K562 treated with DMSO at 1 percent for 24 hours (cell line): Measurements from ENCODE around the gene MSANTD2. TPM values are rescaled to one million over a fixed set of nuclear protein-coding genes. Genes with fewer than 3 reads are reported as not detected.

Experiments used
- total RNA-seq: library from RNA; unstranded; fragments of 300-600 nt; gene quantifications from 2 replicates; pipeline ENCODE4 v1.2.3, GENCODE V29; 2022; ENCODE audit warnings: low read depth; ENCODE audit not compliant: insufficient read depth

MSANTD2 gene
- total RNA-seq = 3.2 and 4.7 TPM in 2 replicates

GRCh38 chr11:124800226-124800929 lies at the start of gene MSANTD2:
Gene MSANTD2 (minus strand): TSS chr11:124800406. CDS start chr11:124800380, 26 bp downstream.

DNA sequence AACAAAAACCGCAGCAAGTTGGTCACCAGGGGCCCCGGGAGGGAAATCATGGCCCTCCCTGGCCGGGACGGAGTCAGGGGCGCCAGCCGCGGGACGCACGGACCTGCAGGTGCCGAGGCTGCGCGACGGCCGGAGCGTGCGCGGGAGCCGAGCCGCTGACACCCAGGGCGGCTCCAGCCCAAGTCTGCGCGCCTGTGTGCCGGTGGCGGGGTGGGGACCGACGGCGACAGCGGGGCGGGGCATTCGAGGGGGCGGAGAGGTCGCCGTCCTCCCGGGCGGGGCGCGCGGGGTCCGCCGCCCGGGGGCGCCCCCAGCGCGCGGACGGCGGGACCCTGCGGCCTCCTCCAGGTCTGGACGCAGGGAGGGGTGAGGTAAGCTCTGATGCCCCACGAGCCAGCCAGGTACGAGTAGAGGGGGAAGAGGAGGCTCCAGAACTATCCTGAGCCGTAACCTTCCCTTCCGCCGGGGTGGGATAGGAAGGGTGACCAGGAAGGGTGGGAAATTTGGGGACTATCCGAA lies 38.0 kb downstream of the MSANTD2 start, which contains the start of gene ESAM:
Gene ESAM, minus strand, starts transcription at position 186 of the 519 bp plus-strand sequence. Its CDS starts 136 bp downstream, at position 50.

DNA sequence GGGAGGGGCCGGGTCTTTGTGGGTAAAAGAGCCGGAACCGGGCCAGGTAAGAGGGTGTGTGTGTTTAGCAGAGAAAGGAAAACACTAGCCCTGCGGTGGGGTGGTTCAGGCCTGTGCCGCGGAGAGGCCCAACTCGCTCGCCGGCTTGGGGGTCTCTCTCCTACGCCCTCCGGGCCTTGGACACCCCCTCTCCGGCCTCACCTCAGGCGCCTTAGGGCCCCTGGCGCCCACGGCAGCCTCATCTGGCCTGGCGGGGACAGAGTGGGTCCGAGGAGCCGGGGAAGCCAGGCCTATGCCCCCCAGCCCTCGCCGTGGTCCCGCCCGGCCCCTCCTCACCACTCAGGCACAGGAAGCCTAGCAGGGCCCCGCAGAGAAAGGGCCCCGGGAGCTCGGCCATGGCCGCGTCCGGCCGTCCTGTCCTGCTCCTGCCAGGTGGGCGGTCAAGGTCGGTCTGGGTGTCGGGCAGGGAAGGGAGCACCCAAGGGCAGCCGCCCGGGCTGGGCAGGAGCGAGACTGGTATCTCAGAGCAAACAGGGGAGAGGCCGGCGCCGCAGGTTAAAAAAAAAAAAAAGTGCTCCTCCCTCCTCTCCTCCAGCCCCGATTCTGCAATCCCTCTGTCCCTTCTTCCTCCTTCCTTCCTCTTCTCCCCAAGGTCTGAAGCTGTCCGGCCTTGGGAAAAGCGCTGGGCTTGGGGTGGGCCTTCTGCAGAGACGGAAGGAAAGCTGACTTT lies 48.3 kb downstream of the MSANTD2 start, which contains the start of gene VSIG2:
Gene VSIG2, minus strand, starts transcription at position 515 of the 730 bp plus-strand sequence. Its CDS starts 118 bp downstream, at position 397.

DNA sequence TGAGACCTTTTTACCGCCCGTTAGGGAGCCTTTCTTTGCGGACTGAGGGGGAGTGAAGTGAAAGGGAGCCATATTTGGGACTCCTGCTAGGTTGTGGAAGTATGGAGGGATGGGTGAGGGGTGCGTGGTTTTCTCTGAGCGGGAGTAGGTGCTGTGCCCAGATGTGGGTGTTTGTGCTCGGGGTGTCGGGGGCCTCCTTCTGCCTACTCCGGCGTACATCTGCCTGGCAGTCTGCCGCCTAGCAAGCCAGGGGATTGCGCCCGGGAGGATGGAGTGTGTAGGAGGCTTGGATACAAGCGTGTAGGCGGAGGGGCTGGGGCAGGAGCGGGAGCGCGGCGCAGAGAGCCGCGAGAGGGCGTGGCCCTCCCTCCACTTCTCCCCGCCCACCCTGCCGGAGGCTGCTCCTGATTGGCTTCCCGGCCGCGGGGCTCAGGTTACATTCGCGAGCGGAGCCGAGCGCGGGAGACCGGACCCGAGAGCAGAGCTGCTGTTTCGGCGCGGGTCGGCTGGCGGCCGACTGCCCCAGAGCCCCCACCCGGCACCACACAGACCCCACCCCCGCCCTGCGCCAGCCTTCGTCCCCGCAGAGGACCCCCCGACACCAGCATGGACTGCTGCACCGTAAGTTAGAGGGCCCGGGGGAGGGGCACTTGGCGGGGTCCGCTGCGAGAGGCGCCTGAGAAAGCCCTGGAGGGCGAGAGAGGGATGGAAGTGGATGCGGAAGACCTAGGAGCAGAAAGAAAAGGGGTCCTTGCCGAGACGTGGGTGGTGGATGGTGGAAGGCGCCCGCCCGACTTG lies 60.5 kb downstream of the MSANTD2 start, which contains the start of gene NRGN:
Gene NRGN, plus strand, starts transcription at position 464 of the 798 bp plus-strand sequence. Its CDS starts 143 bp downstream, at position 607.

Other genes starting within 250 kb of the MSANTD2 start
- gene OR8A1, start 230.4 kb downstream of the MSANTD2 start, total RNA-seq = 0.25 and 0.31 TPM in 2 replicates
- gene PANX3, start 189.0 kb downstream of the MSANTD2 start, total RNA-seq = 0.94 and 1.3 TPM in 2 replicates
- 22.8 and 27.7 TPM in 2 replicates for gene TBRG1, start 177.5 kb downstream of the MSANTD2 start, total RNA-seq
- gene SIAE, start 126.7 kb downstream of the MSANTD2 start, total RNA-seq = 3.6 and 3.9 TPM in 2 replicates
- 7.9 and 12.9 TPM in 2 replicates for gene SPA17, start 126.5 kb downstream of the MSANTD2 start, total RNA-seq
- gene NRGN, start 60.5 kb downstream of the MSANTD2 start, total RNA-seq = 17.7 and 18.4 TPM in 2 replicates
- not detected in 2 replicates for gene VSIG2, start 48.2 kb downstream of the MSANTD2 start, total RNA-seq
- gene ESAM, start 38.1 kb downstream of the MSANTD2 start, total RNA-seq = 0.71 and 1.1 TPM in 2 replicates
- gene ROBO3, start 65.0 kb upstream of the MSANTD2 start, total RNA-seq = 1.3 and 2.5 TPM in 2 replicates
- gene ROBO4, start 97.5 kb upstream of the MSANTD2 start, total RNA-seq = not detected in 2 replicates
- gene HEPN1, start 118.8 kb upstream of the MSANTD2 start, total RNA-seq = not detected in 2 replicates
- not detected in 2 replicates for gene HEPACAM, start 135.6 kb upstream of the MSANTD2 start, total RNA-seq
- gene CCDC15, start 153.8 kb upstream of the MSANTD2 start, total RNA-seq = 2.4 and 4.6 TPM in 2 replicates